GM12892 (cell line): Measurements from ENCODE around the gene NRXN3.

Source experiments
- POLR2A ChIP-seq: IDR thresholded peaks from 2 replicates; pipeline ENCODE4 v1.6.1; 2011; ENCODE audit warnings: low read depth, low read length, control low read depth
- POLR2AphosphoS5 ChIP-seq: IDR thresholded peaks from 2 replicates; pipeline ENCODE4 v1.6.1; 2011; ENCODE audit warnings: low read depth, low read length, control low read depth

DNA sequence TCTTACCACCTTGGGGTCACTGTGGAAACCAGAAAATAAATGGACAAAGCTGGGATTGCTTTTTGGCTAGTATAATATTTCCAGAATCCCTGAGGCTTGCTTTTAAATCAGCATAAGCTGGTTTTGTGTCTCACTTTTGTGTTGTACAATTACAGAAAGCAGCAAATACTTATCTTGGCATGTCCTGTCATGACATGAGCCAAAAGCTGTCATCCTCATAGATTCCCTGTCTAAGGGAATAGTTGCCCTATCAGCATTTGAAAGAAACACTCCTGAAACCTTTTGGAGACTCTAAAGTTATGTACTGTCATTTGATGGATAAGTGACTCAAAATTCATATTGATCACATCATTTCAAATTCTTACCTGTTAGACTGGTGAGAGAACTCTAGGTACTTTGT lies 987.2 kb downstream of the NRXN3 start:
- TF ChIP-seq POLR2A (no peak), POLR2AphosphoS5 (no peak)
